Activated CD4-positive, alpha-beta T cell treated with anti-CD3 and anti-CD28 coated beads, Interleukin-2, amount 50 U/mL, for 48 hours (primary cell): Measurements from ENCODE around the gene RHOXF2B.
"Not testable (repeated sequence)": the region's sequence is repeated elsewhere in the genome, so short reads cannot be mapped to it uniquely, and the experiment has no call there.

Source experiments
- DNase-seq, 2 experiments: peaks; one replicate each; pipeline ENCODE4 v3.0.0-alpha.2; 2020

The RHOXF2B gene

DNA sequence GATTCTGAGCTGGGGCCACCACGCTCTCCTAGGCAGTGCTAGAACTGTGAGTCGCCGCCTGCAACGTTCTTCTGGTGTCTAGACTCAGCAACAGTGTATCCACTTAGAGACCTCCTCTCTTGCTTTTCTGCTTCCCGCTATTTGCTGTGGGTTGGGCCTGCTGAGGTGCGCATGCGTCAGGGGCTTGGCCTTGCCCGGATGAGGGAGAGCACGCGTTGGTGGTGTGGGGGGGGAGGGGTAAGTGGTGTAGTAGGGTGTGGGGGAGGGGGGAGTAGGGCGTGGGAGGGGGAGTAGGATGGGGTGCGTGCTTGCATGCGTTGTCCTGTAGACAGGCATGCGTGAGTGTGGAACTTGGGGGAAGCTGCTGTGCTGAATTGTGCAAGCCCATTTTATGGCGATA is at the start of gene RHOXF2B:
Gene RHOXF2B (minus strand): TSS at position 101 of the 400 bp plus-strand sequence. CDS start 138 bp downstream, outside the sequence.
- not testable (repeated sequence) for DNase-seq

DNA sequence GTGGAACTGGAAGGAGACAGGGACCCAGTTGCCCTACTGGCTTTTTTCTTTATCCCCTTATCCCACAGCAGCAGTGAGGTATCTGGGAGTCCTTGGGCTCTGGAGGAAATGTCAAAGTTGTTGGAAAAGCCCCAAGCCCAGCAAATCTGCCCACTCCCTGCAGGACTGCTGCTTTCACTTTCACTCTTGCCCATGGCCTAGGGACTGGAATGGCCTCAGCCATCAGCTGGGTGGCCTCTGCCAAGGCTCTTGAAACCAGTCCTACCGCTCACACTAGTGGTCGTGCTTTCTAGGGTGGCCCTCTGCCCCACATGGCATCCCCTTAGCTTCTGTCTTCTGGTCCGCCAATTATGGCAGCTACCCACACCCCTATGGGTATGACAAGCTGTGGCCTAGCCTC is 48.0 kb upstream of the RHOXF2B start:
- DNase-seq = no peak

DNA sequence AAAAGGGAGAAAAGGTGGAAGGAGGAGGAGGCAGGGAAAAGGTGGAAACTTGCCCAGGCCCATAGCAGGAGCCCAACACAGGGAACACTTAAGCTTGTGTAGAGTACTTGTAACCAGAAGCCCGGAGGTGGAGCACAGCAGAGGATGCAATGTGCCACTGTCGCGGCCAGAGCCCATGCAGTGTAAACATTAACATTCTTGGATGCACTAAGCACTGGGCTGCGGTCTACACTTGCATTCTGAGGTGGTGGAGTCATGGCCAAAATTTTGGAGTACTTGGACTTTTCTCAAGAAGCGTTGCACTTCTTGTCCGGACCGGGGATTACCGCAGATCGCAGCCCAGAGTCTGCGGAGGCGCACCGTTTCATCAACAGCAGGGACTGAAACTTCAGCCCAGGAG is 42.7 kb upstream of the RHOXF2B start:
- DNase-seq = no peak

DNA sequence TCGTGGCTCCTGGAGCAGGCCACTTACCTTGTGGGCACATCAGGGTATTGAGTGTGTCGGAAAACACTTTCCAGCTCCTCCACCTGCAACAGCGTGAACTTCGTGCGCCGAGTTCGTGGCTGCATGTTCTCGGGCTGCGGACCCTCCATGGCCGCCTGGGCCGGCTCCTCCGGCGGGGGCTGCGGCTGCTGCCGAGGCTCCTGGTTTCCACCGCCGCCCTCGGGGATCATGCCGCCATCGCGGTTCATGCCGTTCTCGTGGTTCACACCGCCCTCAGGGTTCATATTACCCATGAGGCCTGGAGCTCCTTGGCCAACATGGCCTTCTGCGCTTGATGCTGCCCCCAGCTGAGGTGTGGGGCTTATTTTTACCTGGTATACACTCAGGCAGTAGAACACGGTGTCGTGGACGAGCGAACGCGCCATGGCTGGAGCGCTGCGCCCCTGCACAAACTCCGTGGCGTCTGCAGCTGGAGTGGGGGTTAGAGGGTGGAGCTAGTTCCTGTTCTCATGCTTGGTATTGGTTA is 38.0 kb upstream of the RHOXF2B start, which contains the start of gene RHOXF1:
Gene RHOXF1 (minus strand): TSS at position 476 of the 526 bp plus-strand sequence. CDS start 51 bp downstream, at position 425.
- DNase-seq = no peak

DNA sequence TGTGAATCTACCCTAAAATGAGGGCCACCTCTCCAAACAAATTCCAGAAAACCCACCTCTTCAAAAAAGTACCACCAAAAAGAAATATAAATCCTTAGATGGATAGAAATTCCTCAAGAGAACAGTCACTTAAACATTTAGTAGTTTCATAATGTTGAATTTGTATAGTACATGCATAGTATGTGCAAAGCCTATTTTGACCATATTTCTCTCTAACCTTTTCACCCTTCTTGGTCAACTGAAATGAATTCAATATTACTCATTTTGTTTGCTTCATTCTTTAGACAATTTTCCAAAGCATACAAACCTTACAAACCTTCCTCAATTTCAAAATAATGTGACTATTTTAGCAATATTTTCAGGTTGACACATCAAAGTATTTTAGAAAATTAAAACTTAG is 34.1 kb upstream of the RHOXF2B start:
- no peak for DNase-seq

DNA sequence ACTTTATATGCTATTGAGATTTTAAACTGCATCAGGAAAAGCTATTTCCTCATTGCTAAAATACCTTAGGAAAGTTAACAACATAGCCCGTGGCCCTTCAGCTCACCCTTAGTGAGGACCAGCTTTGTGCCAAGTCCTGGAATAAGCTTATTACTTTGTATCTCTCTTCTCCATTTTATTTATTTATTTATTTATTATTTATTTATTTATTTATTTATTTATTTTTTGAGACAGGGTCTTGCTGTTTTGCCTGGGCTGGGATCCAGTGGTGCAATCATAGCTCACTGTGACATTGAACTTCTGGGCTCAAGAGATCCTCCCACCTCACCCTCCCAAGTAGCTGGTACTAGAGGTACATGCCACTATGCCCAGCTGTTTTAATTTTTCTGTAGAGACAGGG is 31.9 kb upstream of the RHOXF2B start:
- DNase-seq = no peak

DNA sequence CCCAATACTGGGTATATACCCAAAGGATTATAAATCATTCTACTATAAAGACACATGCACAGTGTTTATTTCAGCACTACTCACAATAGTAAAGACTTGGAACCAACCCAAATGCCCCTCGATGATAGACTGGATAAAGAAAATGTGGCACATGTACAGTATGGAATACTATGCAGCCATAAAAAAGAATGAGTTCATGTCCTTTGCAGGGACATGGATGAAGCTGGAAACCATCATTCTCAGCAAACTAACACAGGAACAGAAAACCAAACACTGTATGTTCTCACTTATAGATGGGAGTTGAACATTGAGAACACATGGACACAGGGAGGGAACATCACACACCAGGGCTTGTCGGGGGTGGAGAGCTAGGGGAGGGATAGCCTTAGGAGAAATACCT is 27.2 kb upstream of the RHOXF2B start:
- DNase-seq = not testable (repeated sequence)

DNA sequence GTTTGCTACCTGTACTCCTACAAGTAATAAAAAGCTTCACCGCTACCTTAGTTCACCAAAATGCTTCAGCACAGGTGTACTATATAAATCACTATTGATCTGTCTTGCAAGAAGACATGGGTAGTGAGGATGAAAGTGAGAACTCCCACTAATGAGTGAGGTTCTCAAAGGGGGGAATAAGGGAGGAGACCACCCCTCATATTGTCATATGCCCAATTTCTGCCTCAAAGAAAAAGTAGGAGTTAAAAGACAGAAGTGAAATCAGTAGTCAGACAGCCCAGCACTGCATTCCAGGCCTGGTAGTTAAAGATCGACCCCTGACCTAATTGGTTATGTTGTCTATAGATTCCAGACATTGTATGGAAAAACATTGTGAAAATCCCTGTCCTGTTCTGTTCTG is 23.6 kb upstream of the RHOXF2B start:
- DNase-seq = not testable (repeated sequence)

DNA sequence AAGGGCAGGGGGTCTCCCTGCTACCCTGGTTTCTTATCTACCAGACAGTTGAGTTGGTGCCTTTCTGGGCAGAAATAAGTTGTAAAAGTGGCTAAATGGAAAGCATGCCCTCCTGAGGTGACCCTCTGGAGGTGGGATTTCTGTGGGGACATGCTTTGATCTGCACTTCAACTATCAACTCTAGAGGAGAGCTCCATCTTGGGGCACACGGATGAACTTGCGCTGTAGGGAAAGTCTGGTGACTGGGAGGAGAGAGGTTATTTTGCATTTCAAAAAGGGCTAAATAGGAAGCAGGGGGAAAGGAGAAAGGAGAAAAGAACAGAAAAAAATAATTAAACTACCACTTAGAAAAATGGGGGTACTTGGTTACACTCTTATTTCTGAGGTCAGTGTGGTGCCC is 12.7 kb upstream of the RHOXF2B start:
- no peak for DNase-seq

DNA sequence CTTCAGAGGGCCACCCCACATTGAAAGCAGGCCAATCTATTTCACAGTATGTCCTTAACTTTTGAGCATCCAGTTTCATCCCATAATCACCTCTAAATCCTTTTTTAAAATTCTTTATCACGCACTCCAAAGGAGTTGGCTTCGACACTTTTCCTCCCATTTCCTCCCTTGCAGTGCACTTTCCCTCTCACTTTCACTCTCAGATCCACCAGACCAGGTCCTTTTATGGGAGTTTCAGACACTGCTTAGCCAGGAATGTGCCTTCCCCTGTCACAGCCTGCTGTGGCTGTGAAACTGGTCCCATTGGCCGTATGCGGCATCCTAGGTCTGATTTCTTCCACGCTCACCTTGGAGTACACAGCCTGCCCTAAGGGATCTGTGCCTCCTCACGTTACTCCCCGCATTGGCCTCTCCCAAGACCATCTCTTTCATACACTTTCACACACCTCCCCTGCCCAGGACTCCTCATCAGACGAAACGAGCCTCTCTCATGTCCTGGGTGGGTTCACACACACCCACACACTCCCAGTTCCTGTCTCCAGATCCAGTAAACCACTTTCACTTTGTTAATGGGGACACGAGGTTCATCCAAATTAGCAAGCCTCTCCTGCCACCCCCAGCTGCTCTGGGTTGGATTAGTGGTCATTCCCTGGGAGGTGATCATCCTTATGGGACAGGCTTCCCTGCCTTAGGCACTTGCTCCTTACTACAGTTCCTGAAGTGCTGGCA is 10.0 kb upstream of the RHOXF2B start:
- no peak for DNase-seq

DNA sequence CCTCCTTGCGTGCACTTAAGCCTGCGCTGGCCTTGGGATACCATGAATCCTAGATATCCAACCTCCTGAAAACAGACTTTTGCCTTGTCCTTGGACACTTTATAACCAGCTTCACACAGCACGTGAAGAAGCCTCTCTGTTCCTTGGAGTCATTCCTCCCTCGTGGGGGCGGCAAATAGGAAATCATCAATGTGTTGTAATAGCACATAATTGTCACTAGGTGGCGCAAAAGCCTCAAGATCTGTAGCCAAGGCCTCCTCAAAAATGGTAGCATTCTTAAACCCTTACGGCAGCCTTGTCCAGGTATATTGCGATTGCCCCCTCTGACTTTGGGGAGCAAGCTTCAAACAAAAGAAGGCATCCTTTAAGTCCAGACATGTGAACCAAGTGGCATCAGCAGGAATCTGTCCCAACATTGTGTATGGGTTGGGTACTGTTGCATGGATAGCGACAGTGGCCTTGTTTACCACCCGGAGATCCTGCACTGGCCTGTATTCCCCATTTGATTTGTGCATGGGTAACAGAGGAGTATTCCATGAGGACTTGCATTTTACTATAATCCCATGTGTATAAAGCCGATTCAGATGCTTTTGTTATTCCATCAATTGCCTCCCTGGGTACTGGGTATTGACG is 8.2 kb upstream of the RHOXF2B start:
- DNase-seq = not testable (repeated sequence)

DNA sequence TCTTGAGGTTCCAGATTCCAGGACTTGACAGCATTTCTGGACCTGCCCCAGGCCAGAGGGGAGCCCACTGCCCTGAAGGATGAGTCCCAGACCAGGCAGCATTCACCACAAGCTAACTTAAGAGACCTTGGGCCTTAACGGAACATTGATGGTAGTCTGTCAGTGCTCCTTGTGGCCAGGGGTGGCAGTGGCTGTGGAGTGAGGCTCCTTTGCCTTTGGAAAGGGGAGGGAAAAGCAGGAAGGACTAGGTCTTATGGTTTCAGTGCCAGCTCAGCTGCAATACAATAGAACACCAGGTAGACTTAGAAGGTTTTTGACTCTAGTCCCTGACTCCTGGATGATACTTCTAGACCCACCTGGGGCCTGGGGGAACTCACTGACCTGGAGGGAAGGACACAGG is 11.3 kb downstream of the RHOXF2B start:
- not testable (repeated sequence) for DNase-seq

DNA sequence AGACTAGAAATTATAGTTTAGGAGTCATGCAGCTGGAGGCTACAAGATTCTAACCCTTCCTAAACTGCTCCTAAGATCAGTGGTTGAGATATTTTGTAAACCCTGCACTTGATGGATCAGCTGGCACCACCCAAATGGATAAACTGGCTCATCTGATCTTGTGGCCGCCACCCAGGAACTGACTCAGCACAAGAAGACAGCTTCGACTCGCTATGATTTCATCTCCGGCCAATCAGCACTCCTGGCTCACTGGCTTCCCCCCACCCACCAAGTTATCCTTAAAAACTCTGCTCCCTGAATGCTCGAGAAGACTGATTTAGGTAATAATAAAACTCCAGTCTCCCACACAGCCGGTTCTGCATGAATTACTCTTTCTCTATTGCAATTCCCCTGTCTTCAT is 34.8 kb downstream of the RHOXF2B start:
- not testable (repeated sequence) for DNase-seq

DNA sequence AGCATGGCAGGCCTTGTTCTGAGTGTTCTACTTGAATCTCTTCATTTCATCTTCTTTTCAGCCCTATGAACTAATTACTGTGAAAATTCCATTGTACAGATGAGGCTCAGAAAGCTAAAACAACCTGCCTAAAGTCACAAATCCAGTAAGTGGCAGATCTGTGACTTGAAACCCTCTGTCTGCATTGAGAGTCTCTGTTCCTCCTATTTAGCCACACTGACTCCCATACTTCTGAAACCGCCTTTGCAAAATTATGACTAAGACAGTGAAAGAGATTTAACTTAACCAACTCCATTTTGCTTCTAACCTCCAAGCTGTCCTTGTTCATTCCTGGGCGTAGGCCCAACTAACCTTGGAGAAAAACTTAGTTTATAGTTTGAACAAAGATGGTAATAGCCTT is 35.2 kb downstream of the RHOXF2B start:
- DNase-seq = not testable (repeated sequence)

DNA sequence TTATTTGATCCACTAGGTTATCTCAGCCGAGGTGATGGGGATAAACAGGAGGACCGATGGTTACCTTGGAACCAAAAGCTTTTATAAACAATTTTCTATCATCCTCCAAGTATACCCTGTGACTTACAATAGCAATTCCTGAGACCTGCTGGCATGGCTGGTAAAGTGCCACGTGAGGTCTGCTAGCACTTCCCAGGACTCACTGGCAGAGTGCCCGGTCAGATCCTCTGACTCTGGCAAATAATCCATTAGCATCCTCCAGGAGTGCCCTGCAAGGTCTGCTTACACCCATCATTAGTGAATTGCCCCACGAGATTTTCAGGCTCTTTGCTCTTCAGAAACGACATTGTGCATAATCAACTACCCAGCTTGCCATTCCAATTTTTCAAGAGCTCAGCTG is 37.3 kb downstream of the RHOXF2B start:
- DNase-seq = not testable (repeated sequence)

DNA sequence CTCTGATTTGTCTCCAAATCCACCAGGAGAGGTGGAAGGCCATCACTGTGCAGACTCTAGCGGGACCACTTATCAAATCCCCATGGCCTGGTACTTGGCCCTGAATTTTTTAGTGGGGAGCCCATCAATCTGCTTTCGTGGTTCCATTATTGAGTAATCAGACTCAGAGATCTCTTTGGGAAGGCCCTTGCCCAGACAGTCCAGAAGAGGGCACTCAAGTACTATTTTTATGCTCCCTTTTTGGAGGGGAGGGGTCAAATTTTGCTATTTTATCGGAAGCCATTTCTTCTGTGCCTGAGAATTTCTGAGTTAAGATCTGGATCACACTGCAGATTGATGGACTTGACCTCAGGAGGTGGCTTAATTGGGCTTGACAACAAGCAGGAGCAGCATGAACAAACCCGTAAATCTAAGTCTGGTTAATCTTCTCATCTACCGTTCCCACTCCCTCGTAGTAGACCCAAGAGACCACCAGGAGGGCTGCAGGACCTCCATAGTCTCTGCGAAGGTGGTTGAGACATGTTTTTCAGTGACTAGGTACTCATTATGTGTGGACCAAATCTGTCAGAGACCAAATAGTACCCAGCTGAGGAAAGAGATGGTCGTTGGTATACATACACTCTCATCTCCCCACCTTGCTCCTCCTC is 38.3 kb downstream of the RHOXF2B start:
- not testable (repeated sequence) for DNase-seq

DNA sequence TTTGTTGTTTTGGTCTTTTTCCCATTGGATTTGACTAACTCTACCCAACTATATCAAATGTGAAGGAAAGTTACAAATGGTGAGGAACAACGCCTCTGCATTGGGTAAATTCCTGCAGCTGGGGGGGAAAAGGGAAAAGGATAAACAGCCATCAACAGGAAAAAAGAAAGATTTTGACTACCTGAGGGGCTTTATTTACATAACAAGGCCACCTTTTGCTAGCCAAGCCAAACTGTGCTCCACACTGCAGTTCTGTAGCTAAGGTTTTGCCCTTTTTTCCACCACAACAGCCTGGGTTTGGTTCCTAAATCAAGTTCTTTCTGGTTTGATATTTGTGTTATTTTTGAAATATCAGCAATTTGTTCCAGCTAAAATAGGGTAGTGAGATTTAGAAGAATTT is 40.8 kb downstream of the RHOXF2B start:
- DNase-seq = no peak

DNA sequence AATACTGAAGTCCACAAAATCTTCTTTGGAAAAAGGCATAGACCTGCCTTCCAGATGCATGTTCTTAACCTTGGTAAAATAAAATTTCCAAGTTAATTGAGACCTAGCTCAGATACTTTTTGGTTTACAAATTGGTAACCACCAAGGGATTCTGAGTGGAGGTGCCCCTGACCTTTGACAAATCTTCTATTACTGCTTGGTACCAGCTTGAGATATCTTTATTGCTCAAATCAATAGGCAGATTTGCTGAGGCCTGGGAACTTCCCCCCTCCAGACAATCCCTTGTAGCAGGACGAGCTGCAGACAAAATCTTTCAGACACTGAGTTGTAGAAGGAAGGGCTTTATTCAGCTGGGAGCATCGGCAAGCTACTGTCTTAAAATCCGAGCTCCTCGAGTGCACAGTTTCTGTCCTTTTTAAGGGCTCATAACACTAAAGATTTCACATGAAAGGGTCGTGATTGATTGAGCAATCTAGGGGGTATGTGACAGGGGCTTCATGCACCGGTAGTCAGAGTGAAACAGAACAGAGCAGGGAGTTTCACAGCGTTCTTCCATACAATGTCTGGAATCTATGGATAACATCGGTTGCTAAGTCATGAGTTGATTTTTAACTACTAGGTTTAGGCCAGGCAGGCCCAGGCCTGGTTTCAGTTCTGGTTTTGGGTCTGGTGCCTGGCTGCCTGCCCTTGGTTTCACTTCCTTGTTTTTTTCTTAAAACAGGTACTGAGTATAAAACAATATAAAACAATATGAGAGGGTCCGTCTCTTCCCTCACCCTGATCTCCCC is 41.8 kb downstream of the RHOXF2B start:
- DNase-seq = not testable (repeated sequence)

DNA sequence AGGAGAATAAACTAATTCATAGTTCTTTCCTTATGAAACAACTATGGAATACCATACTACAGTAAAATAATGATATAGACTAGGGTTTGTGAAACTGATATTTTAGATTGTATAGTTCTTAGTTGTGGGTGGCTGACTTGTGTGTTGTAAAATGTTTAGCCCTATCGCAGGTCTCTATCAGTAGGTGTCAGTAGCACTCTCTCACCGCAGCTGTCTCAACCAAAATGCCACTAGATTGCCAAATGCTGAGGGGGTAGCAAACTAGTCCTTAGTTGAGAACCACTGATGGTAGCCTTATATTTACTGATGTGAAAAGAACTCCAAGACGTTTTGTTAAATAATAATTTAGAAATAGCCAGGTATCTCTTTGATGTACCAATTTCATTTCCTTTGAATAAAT is 48.1 kb downstream of the RHOXF2B start:
- no peak for DNase-seq

DNA sequence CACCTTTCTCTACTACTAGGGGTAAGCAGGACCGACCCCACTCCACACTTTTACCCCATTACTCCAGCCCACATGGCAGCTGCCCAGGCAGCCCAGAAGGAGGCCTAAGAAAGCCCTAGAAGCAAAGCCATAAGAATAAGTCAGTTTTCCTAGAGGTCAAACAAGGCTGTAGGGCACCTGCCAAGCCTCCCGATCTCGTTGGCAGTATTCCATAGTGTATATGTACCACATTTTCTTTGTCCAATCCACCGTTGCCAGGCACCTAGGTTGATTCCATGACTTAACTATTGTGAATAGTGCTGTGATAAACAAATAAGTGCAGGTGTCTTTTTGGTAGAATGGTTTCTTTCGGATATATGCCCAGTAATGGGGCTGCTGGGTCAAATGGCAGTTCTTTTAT is 54.2 kb downstream of the RHOXF2B start:
- DNase-seq = no peak

DNA sequence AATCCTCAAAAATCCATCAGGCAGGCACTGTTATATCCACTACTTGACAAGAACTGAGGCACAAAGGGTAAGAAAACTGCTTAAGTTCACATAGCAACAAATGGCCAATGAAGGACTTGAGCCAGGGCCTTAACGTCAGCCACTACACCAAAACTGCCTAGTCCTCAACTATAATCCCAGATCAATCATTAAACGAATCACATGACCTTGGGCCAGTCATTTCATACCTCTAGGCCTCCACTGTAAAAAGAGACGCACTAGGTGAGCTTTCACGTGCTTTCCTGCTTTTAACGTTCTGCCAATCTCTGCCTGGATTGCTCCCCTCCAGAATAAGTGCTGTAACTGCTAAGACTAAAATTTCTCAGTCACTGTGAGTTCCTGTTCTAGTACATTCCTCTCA is 54.7 kb downstream of the RHOXF2B start:
- DNase-seq = no peak
